Measurements from ENCODE around the gene POU2AF2. TPM values are rescaled to one million over a fixed set of nuclear protein-coding genes. Genes with fewer than 3 reads are reported as not detected.

POU2AF2 gene
- total and polyA plus RNA-seq, 4 experiments from 2014 or later = not detected

DNA sequence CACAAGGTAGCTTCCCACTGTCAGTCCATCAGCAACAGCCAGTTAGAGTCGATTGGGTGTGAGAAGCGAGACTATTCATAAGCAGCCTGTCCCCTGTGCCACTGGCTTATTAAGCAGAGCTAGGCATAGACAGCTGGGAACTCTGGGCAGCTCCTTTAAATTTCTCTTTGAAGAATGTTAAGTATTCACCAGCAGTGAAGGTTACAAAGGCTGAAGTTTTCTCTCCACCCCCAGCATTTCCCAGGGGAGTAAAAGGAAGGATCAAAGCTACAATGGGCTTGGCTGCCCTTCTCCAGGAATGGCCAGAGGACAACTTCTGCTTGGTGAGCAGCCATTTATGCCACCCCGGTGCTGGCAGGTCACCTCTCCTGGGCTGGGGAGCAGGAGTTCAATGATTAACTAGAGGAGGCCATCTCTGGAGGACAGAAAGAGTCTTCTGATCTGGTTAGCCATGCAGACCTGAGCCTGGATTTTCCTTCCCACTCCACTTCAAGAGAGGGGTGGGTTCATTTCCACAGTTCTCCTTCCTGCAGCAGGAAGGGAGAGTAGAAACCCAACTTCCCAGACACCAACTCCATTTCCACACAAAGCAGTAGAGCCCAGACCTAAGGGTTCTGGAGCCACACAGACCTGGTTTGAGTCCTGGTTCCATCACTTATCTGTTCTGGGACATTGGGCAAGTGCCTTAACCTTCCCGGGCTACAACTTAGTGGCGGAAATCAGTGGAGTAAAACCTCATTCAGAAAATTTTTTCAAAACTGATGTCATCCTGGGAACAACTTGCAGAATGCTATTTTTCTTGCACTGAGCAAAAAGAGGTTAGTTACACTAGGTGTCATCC is 75.4 kb downstream of the POU2AF2 start:
- H3K27ac Mint-ChIP-seq = no peak overlapping the region
- H3K27me3 Mint-ChIP-seq = peaks cover 9 to 13% of the 10 kb centered on the region in 2 donors

DNA sequence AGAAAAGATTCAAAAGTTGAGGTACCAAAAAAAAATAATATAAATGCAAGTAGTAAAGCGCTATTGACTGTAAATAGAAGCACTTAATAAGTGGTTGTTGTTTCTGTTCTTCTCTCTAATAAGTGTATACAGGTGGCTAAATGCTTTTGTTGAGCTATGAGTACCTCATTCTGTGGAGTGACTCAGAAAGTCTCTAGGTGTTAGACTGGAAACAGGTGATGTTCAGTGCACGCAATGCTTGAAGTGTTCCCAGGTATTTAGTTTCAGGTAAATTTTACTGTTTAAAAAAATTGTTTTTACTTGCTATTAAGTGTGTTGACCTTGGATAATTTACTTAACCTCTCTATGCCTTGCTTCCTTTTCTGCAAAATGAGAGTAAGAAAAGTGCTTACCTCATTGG is 77.0 kb downstream of the POU2AF2 start:
- Histone ChIP-seq H3K36me3 (ENCODE audit: insufficient read depth, low read length) (no peaks in the 10 kb centered on the region), H3K4me1 (ENCODE audit: insufficient read depth, low read length) (no peaks in the 10 kb centered on the region), H3K27me3 (ENCODE audit: insufficient read depth, low read length) (no peaks in the 10 kb centered on the region), H3K4me3 (ENCODE audit: low read length in 2 of 2) (no peak overlapping the region), H3K27ac (ENCODE audit: low read depth, low read length) (no peak overlapping the region), H3K9me3 (ENCODE audit: control insufficient read depth in 1 of 2, low read length in 2 of 2) (no peaks in the 10 kb centered on the region)
- no peak overlapping the region for H3K4me3 Mint-ChIP-seq
- H3K9me3 Mint-ChIP-seq = no peaks in the 10 kb centered on the region
- peaks cover 7 to 10% of the 10 kb centered on the region in 2 donors for H3K27me3 Mint-ChIP-seq
- H3K36me3 Mint-ChIP-seq = no peaks in the 10 kb centered on the region
- ChIA-PET CTCF (ENCODE audit: partially characterized antibody) (no interaction called here), POLR2A (ENCODE audit: partially characterized antibody) (no interaction called here)
- H3K4me1 Mint-ChIP-seq = no peaks in the 10 kb centered on the region
- intact Hi-C loops (cut with micrococcal nuclease) = no loop called here
- H3K27ac Mint-ChIP-seq = no peak overlapping the region
- DNase-seq = no peak

More for the DNA sequence above, 75.4 kb downstream of the POU2AF2 start:
- H3K9me3 Mint-ChIP-seq = no peaks in the 10 kb centered on the region
- Histone ChIP-seq H3K27me3 (ENCODE audit: insufficient read depth, low read length) (no peaks in the 10 kb centered on the region), H3K36me3 (ENCODE audit: insufficient read depth, low read length) (no peaks in the 10 kb centered on the region), H3K27ac (ENCODE audit: low read depth, low read length) (no peak overlapping the region), H3K9me3 (ENCODE audit: control insufficient read depth in 1 of 2, low read length in 2 of 2) (no peaks in the 10 kb centered on the region), H3K4me3 (ENCODE audit: low read length in 2 of 2) (no peak overlapping the region), H3K4me1 (ENCODE audit: insufficient read depth, low read length) (no peaks in the 10 kb centered on the region)
- no peaks in the 10 kb centered on the region for H3K36me3 Mint-ChIP-seq
- DNase-seq = no peak
- CTCF ChIA-PET (ENCODE audit: partially characterized antibody) = no interaction called here
- no peak overlapping the region for H3K4me3 Mint-ChIP-seq
- intact Hi-C loops (cut with micrococcal nuclease) = no loop called here
- POLR2A ChIA-PET (ENCODE audit: partially characterized antibody) = no interaction called here
- no peaks in the 10 kb centered on the region for H3K4me1 Mint-ChIP-seq

DNA sequence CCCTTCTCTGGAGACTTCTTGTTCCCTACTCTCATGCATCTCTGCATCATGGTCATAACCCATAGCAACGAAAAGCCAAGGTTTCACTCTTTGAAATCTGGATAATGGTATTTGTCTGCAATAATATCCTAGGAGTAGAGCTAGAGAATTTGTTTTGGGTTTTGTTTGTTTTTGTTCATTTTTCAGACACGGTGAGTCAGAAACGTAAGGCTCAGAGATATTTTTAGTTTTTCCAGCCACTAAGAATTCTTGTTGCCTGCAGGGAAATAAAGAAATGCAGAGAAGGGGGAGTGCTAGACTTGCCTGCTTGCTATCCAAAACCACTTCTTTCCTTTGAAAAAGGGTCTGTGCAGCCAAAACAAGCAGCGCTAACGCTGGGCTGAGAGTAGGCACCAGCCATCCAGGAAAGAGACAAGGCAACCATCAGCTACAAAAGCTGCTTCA is 78.8 kb downstream of the POU2AF2 start:
- ChIA-PET POLR2A (ENCODE audit: partially characterized antibody) (no interaction called here), CTCF (ENCODE audit: partially characterized antibody) (interaction anchor here (0.6 to 1.2 kb wide), 2 partner anchors 42 to 106 kb away, joined by 3 read pairs; no protein-coding TSS in a partner anchor)
- H3K9me3 Mint-ChIP-seq = no peaks in the 10 kb centered on the region
- Histone ChIP-seq H3K4me1 (ENCODE audit: insufficient read depth, low read length) (no peaks in the 10 kb centered on the region), H3K27me3 (ENCODE audit: insufficient read depth, low read length) (no peaks in the 10 kb centered on the region), H3K4me3 (ENCODE audit: low read length in 2 of 2) (no peak overlapping the region), H3K36me3 (ENCODE audit: insufficient read depth, low read length) (no peaks in the 10 kb centered on the region), H3K27ac (ENCODE audit: low read depth, low read length) (no peak overlapping the region), H3K9me3 (ENCODE audit: control insufficient read depth in 1 of 2, low read length in 2 of 2) (no peaks in the 10 kb centered on the region)
- no peak overlapping the region for H3K27ac Mint-ChIP-seq
- DNase-seq = no peak
- peaks cover 5 to 11% of the 10 kb centered on the region in 2 donors for H3K27me3 Mint-ChIP-seq
- no peaks in the 10 kb centered on the region for H3K4me1 Mint-ChIP-seq
- intact Hi-C loops (cut with micrococcal nuclease) = no loop called here
- H3K4me3 Mint-ChIP-seq = no peak overlapping the region
- no peaks in the 10 kb centered on the region for H3K36me3 Mint-ChIP-seq

DNA sequence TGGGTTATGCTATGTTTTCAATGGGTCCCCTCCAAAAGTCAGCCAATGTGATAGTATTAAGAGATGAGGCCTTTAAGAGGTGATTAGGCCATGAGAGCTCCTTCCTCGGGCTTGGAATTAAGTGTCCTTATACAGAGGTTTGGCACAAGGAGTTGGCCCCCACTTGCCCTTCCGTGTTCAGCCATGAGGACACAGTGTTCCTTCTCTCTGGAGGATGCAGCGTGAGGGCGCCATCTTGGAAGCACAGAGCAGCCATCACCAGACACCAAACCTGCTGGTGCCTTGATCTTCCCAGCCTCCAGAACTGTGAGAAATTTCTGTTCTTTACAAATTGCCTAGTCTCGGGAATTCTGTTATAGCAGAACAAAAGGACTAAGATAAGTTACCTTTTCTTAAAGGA is 79.7 kb downstream of the POU2AF2 start:
- peaks cover 5 to 9% of the 10 kb centered on the region in 2 donors for H3K27me3 Mint-ChIP-seq
- Histone ChIP-seq H3K36me3 (ENCODE audit: insufficient read depth, low read length) (no peaks in the 10 kb centered on the region), H3K4me1 (ENCODE audit: insufficient read depth, low read length) (no peaks in the 10 kb centered on the region), H3K9me3 (ENCODE audit: control insufficient read depth in 1 of 2, low read length in 2 of 2) (no peaks in the 10 kb centered on the region), H3K27ac (ENCODE audit: low read depth, low read length) (no peak overlapping the region), H3K27me3 (ENCODE audit: insufficient read depth, low read length) (no peaks in the 10 kb centered on the region), H3K4me3 (ENCODE audit: low read length in 2 of 2) (no peak overlapping the region)
- no peak for DNase-seq
- H3K36me3 Mint-ChIP-seq = no peaks in the 10 kb centered on the region
- H3K4me1 Mint-ChIP-seq = no peaks in the 10 kb centered on the region
- POLR2A ChIA-PET (ENCODE audit: partially characterized antibody) = no interaction called here
- H3K4me3 Mint-ChIP-seq = no peak overlapping the region
- H3K27ac Mint-ChIP-seq = no peak overlapping the region
- CTCF ChIA-PET (ENCODE audit: partially characterized antibody) = no interaction called here
- intact Hi-C loops (cut with micrococcal nuclease) = no loop called here
- no peaks in the 10 kb centered on the region for H3K9me3 Mint-ChIP-seq

DNA sequence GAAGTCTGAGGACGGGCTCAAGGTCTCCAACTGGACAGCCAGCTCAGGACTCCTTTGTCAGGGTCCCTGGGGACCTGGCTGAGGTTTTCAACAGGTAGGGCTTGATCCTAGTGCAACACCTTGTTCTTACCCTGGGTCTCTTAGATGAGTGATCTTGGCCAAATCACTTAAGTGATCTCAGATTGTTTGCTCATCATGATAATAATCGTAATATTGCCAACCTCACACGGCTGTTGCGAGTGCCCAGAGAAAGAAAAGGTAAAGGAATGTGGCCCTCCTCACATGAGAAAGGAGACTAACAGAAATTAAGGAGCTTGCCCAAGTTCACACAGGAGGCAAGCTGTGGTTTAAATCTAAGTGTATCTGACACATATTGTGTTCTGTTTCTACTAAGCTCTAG is 81.3 kb downstream of the POU2AF2 start:
- H3K27me3 ChIP-seq (ENCODE audit: insufficient read depth, low read length) = no peaks in the 10 kb centered on the region
- no peak overlapping the region for H3K27ac ChIP-seq (ENCODE audit: low read depth, low read length)
- no peaks in the 10 kb centered on the region for H3K4me1 Mint-ChIP-seq
- ChIA-PET CTCF (ENCODE audit: partially characterized antibody) (interaction anchor here (1.0 to 1.2 kb wide), 2 partner anchors 44 to 119 kb away, joined by 3 to 4 read pairs; no protein-coding TSS in a partner anchor), POLR2A (ENCODE audit: partially characterized antibody) (no interaction called here)
- no peak overlapping the region for H3K27ac Mint-ChIP-seq
- no peaks in the 10 kb centered on the region for H3K4me1 ChIP-seq (ENCODE audit: insufficient read depth, low read length)
- peaks cover 1 to 9% of the 10 kb centered on the region in 2 donors for H3K27me3 Mint-ChIP-seq
- no peaks in the 10 kb centered on the region for H3K9me3 ChIP-seq (ENCODE audit: control insufficient read depth in 1 of 2, low read length in 2 of 2)
- H3K4me3 ChIP-seq (ENCODE audit: low read length in 2 of 2) = no peak overlapping the region
- H3K36me3 ChIP-seq (ENCODE audit: insufficient read depth, low read length) = no peaks in the 10 kb centered on the region
- DNase-seq = no peak
- intact Hi-C loops (cut with micrococcal nuclease) = no loop called here
- no peaks in the 10 kb centered on the region for H3K36me3 Mint-ChIP-seq
- H3K9me3 Mint-ChIP-seq = no peaks in the 10 kb centered on the region
- no peak overlapping the region for H3K4me3 Mint-ChIP-seq

DNA sequence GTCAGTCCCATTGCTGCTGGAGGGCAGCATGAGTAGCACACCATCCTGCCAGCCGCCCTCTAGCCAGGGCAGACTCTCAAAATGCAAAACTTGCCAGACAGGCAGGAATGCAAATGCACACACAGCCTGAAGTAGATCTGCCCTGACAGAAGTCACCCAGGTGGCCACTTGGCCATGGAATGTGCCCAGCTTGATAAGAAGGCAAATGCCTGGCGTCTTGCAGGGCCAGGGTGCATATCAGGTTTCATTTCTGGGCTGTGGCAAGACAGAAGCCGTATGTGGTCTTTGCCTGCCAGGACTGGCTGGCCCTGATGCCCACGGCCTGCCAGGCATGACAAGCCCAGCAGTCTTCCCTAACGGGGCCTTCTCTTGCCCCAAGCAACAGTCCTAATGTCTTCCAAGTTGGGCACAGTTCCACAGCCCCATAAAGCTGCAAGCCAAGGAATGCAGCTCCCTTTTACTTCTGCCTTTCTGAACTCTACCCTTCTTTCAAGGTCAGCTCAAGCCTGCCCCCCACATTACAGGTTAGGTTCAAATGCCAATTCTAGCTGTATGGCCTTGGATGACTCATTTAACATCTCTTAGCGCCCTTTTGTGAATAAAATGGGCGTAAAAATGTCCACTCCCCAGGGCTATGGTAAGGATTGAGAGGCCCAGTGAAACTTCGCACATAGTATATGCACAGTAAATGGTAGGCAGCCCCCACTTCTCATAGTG is 82.5 kb downstream of the POU2AF2 start:
- H3K4me1 ChIP-seq (ENCODE audit: insufficient read depth, low read length) = no peaks in the 10 kb centered on the region
- ChIA-PET POLR2A (ENCODE audit: partially characterized antibody) (no interaction called here), CTCF (ENCODE audit: partially characterized antibody) (interaction anchor here (0.6 to 1.2 kb wide), 3 partner anchors 45 to 118 kb away, joined by 3 to 4 read pairs (median 3); no protein-coding TSS in a partner anchor)
- H3K9me3 ChIP-seq (ENCODE audit: control insufficient read depth in 1 of 2, low read length in 2 of 2) = no peaks in the 10 kb centered on the region
- H3K27me3 ChIP-seq (ENCODE audit: insufficient read depth, low read length) = no peaks in the 10 kb centered on the region
- no peak overlapping the region for H3K4me3 ChIP-seq (ENCODE audit: low read length in 2 of 2)
- no peaks in the 10 kb centered on the region for H3K4me1 Mint-ChIP-seq
- intact Hi-C loops (cut with micrococcal nuclease) = no loop called here
- no peaks in the 10 kb centered on the region for H3K36me3 ChIP-seq (ENCODE audit: insufficient read depth, low read length)
- H3K27ac ChIP-seq (ENCODE audit: low read depth, low read length) = no peak overlapping the region
- H3K4me3 Mint-ChIP-seq = no peak overlapping the region
- DNase-seq = no peak
- no peaks in the 10 kb centered on the region for H3K9me3 Mint-ChIP-seq
- no peaks in the 10 kb centered on the region for H3K36me3 Mint-ChIP-seq
- H3K27ac Mint-ChIP-seq = no peak overlapping the region
- peaks cover 0 to 9% of the 10 kb centered on the region in 2 donors for H3K27me3 Mint-ChIP-seq

DNA sequence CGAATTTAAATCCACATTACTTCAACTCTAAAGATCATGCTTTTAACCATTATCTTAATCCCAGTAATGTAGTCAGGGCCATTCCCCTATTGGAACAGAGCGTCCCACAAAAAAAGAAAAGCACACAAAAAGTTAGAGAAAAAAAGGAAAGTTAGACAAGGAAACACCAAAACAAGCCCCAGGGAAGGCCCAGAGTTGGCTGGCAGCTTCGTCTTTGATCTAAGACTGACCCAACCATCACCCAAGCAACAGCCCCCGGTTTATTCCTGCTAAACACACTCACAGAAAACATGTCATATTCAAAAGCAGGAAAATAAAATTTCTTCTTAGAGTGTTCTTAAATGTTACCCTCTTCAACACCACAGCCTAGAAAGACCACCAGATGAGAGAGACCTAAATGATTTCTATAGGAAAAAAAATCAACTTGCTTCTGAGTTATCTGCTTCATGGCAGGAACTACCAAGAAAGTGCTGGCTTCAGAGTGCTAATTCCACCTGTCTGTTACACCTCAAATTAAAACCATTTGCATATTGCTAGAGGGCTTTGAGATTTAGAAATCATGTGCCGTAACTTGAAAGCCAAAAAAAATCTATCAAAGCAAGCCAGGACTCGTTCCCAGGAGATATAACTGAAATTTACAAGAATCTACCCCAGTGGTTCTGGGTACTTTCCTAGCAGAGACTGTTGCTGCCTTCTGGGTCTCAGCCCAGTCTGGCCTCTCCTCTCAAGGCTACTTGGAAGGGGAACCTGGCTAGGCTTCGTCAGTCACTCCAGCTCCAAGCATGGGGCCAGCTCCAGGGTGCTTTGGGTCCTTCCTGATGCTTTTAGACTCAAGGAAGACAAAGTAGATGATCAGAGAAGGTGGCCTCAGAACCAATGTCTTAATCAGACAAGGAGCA is 84.0 kb downstream of the POU2AF2 start:
- no peaks in the 10 kb centered on the region for H3K27me3 ChIP-seq (ENCODE audit: insufficient read depth, low read length)
- Mint-ChIP-seq H3K4me3 (no peak overlapping the region), H3K27me3 (peaks cover 0 to 8% of the 10 kb centered on the region in 2 donors), H3K27ac (no peak overlapping the region), H3K9me3 (no peaks in the 10 kb centered on the region), H3K36me3 (no peaks in the 10 kb centered on the region), H3K4me1 (no peaks in the 10 kb centered on the region)
- no peak overlapping the region for H3K27ac ChIP-seq (ENCODE audit: low read depth, low read length)
- H3K36me3 ChIP-seq (ENCODE audit: insufficient read depth, low read length) = no peaks in the 10 kb centered on the region
- ChIA-PET CTCF (ENCODE audit: partially characterized antibody) (no interaction called here), POLR2A (ENCODE audit: partially characterized antibody) (no interaction called here)
- H3K9me3 ChIP-seq (ENCODE audit: control insufficient read depth in 1 of 2, low read length in 2 of 2) = no peaks in the 10 kb centered on the region
- DNase-seq = no peak
- H3K4me1 ChIP-seq (ENCODE audit: insufficient read depth, low read length) = no peaks in the 10 kb centered on the region
- intact Hi-C loops (cut with micrococcal nuclease) = no loop called here
- H3K4me3 ChIP-seq (ENCODE audit: low read length in 2 of 2) = no peak overlapping the region
